ENCODE data around the gene MAPRE2.
A peak's percentile ranks its signal among the peaks of the same experiment; 100 is the strongest.

Gene MAPRE2

GRCh38 chr18:35080058-35080457 lies 38.8 kb downstream of the MAPRE2 start:
- Histone ChIP-seq H3K4me1 (ENCODE audit: control insufficient read depth, insufficient read depth, low read length, poor library complexity, severe bottlenecking) (peaks cover 12% of the 10 kb centered on the region), H3K27ac (ENCODE audit: low read depth, low read length, severe bottlenecking) (no peak overlapping the region), H3K36me3 (ENCODE audit: control insufficient read depth, insufficient read depth, low read length) (peaks cover 4% of the 10 kb centered on the region), H3K4me3 (ENCODE audit: extremely low read depth, insufficient read depth, low read length, poor library complexity, severe bottlenecking) (no peak overlapping the region), H3K9me3 (ENCODE audit: control insufficient read depth, low read length) (no peaks in the 10 kb centered on the region)
- WGBS, 2 experiments (ENCODE audit: insufficient coverage in 2 of 2) = no CpG with 5 or more reads among the region's 1 CpG

DNA sequence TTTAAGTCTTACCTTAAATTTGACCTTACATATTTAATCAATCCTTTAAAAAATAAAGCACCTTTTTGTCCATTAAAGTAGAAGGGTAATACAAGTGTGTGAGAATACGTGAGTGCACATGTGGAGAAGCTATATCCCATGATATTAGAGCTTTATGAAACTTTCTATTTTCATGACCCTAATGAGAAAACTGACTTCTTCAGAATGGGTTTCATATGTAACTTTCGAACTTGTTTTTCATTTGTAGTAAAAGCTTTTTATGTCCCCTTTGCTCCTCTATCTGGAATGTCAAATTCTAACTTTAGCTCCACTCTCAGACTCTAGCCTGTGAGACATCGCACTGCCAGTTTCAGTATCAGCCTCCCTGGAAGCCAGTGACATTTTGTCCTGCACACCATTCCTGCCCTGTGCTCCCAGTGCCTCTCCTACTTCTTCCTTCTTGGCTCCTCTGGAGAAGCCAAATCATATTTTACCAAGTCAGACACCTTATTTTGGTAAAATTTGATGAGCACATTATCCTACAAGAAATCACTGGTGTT lies 42.0 kb downstream of the MAPRE2 start:
- Histone ChIP-seq H3K27ac (ENCODE audit: low read depth, low read length, severe bottlenecking) (no peak overlapping the region), H3K4me3 (ENCODE audit: extremely low read depth, insufficient read depth, low read length, poor library complexity, severe bottlenecking) (no peak overlapping the region), H3K9me3 (ENCODE audit: control insufficient read depth, low read length) (no peaks in the 10 kb centered on the region), H3K36me3 (ENCODE audit: control insufficient read depth, insufficient read depth, low read length) (peaks cover 4% of the 10 kb centered on the region), H3K4me1 (ENCODE audit: control insufficient read depth, insufficient read depth, low read length, poor library complexity, severe bottlenecking) (peaks cover 5% of the 10 kb centered on the region)
- WGBS, 2 experiments (ENCODE audit: insufficient coverage in 2 of 2) = 82 to 100% methylated on average over 1 to 2 of the region's 3 CpGs

DNA sequence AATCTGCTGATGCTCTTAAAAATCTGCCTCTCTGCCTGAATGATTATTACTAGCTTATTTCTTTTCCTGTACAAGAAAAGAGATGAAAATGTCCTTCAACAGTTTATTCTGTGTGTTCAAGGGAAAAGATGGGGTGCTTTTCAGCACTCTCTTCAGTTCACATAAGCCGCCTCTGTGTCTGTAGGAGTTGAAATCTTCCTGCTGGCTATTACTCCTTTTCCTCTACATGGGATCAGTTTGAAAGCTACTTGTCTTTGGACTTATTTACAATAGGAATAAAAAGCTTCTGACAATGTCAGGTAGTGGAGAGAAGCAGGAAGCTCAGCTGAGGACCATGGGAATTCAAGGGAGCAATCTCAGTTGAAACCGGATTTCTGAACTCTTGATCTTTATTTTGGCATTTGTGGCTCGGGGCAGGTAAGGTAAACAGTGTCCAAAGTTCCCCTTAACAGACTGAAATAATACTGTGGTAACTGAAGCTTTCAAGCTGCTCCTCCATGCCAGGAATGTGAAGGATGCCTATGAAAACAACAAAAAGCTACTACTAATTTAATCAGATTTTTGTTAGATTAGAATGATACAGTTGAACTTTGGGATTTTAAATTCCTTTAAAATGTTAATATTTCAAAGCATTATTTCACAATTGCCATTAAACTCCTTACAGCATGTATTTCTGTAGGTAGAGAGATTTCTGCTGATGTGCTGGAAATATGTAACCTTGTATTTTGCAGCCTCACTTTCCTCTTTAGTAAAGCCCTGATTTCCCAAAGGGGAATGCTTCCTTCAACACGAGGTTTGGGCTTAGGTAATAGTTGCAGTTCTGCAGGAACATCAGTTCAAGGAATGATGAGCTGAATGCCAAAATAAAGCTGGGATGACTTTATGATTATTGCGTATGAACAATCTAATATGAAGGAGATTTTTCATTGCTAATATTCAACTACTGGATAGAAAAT lies 43.6 kb downstream of the MAPRE2 start:
- no peak overlapping the region for H3K27ac ChIP-seq (ENCODE audit: low read depth, low read length, severe bottlenecking)
- H3K4me1 ChIP-seq (ENCODE audit: control insufficient read depth, insufficient read depth, low read length, poor library complexity, severe bottlenecking) = peaks cover 13% of the 10 kb centered on the region
- no peaks in the 10 kb centered on the region for H3K9me3 ChIP-seq (ENCODE audit: control insufficient read depth, low read length)
- H3K36me3 ChIP-seq (ENCODE audit: control insufficient read depth, insufficient read depth, low read length) = peaks cover 4% of the 10 kb centered on the region
- WGBS, 2 experiments (ENCODE audit: insufficient coverage in 2 of 2) = 94 to 100% methylated on average over 1 to 3 of the region's 5 CpGs
- no peak overlapping the region for H3K4me3 ChIP-seq (ENCODE audit: extremely low read depth, insufficient read depth, low read length, poor library complexity, severe bottlenecking)

GRCh38 chr18:35085450-35086380 lies 44.5 kb downstream of the MAPRE2 start:
- Histone ChIP-seq H3K27ac (ENCODE audit: low read depth, low read length, severe bottlenecking) (no peak overlapping the region), H3K9me3 (ENCODE audit: control insufficient read depth, low read length) (no peaks in the 10 kb centered on the region), H3K4me3 (ENCODE audit: extremely low read depth, insufficient read depth, low read length, poor library complexity, severe bottlenecking) (no peak overlapping the region), H3K4me1 (ENCODE audit: control insufficient read depth, insufficient read depth, low read length, poor library complexity, severe bottlenecking) (peaks cover 19% of the 10 kb centered on the region), H3K36me3 (ENCODE audit: control insufficient read depth, insufficient read depth, low read length) (no peaks in the 10 kb centered on the region)
- 86% methylated on average over 1 of the region's 3 CpGs; no CpG with 5 or more reads in 1 of the 2 experiments for WGBS, 2 experiments (ENCODE audit: insufficient coverage in 2 of 2)

DNA sequence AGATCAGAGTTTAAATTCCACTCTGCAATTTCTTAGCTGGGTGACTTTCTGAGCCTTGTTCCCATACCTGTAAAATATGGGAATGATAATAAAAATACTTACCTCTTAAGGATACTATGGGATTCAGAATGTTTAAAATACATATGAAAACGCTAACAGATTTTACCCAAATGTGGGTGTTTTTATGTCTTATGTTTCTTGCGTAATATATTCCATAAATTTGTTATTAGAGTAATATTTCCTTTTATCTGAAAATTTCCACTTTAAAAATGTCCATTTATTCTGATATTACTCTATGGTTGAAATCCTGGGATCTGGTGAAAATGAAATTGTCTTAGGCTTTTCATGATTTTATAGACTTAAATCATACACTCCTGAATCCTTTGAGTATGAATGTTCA lies 45.5 kb downstream of the MAPRE2 start:
- Histone ChIP-seq H3K36me3 (ENCODE audit: control insufficient read depth, insufficient read depth, low read length) (no peaks in the 10 kb centered on the region), H3K27ac (ENCODE audit: low read depth, low read length, severe bottlenecking) (no peak overlapping the region), H3K9me3 (ENCODE audit: control insufficient read depth, low read length) (no peaks in the 10 kb centered on the region), H3K4me3 (ENCODE audit: extremely low read depth, insufficient read depth, low read length, poor library complexity, severe bottlenecking) (no peak overlapping the region), H3K4me1 (ENCODE audit: control insufficient read depth, insufficient read depth, low read length, poor library complexity, severe bottlenecking) (peaks cover 19% of the 10 kb centered on the region)
- no CpG with 5 or more reads among the region's 2 CpGs for WGBS, 2 experiments (ENCODE audit: insufficient coverage in 2 of 2)

GRCh38 chr18:35087726-35088125 lies 46.5 kb downstream of the MAPRE2 start:
- Histone ChIP-seq H3K9me3 (ENCODE audit: control insufficient read depth, low read length) (no peaks in the 10 kb centered on the region), H3K4me1 (ENCODE audit: control insufficient read depth, insufficient read depth, low read length, poor library complexity, severe bottlenecking) (peaks cover 19% of the 10 kb centered on the region), H3K36me3 (ENCODE audit: control insufficient read depth, insufficient read depth, low read length) (no peaks in the 10 kb centered on the region), H3K27ac (ENCODE audit: low read depth, low read length, severe bottlenecking) (no peak overlapping the region), H3K4me3 (ENCODE audit: extremely low read depth, insufficient read depth, low read length, poor library complexity, severe bottlenecking) (no peak overlapping the region)
- 94 to 100% methylated on average over 2 of the region's 3 CpGs for WGBS, 2 experiments (ENCODE audit: insufficient coverage in 2 of 2)

- H3K27ac ChIP-seq (ENCODE audit: low read depth, low read length, severe bottlenecking) = peak overlapping the region; percentile 4
- no peaks in the 10 kb centered on the region for H3K36me3 ChIP-seq (ENCODE audit: control insufficient read depth, insufficient read depth, low read length)
- peaks cover 19% of the 10 kb centered on the region for H3K4me1 ChIP-seq (ENCODE audit: control insufficient read depth, insufficient read depth, low read length, poor library complexity, severe bottlenecking)
- H3K4me3 ChIP-seq (ENCODE audit: extremely low read depth, insufficient read depth, low read length, poor library complexity, severe bottlenecking) = no peak overlapping the region
- WGBS, 2 experiments (ENCODE audit: insufficient coverage in 2 of 2) = 83 to 87% methylated on average over 1 to 3 of the region's 3 CpGs
- H3K9me3 ChIP-seq (ENCODE audit: control insufficient read depth, low read length) = no peaks in the 10 kb centered on the region
Observed at GRCh38 chr18:35088921-35089320, 47.7 kb downstream of the MAPRE2 start.

DNA sequence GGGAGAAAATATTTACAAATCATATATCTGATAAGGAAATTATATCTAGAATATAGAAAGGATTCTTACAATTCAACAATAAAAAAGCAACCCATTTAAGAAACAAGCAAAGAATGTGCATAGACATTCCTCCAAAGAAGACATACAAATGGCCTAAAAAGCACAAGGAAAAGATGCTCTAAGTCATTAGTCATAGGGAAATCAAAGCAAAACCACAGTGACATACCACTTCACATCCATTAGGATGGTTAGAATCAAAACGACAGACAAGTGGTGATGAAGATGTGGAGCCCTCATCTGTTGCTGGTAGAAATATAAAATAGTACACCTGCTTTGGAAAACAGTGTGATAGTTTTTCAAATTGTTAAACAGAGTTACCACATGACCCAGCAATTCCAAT lies 48.2 kb downstream of the MAPRE2 start:
- peaks cover 18% of the 10 kb centered on the region for H3K4me1 ChIP-seq (ENCODE audit: control insufficient read depth, insufficient read depth, low read length, poor library complexity, severe bottlenecking)
- 80% methylated on average over 1 of the region's 1 CpG; no CpG with 5 or more reads in 1 of the 2 experiments for WGBS, 2 experiments (ENCODE audit: insufficient coverage in 2 of 2)
- H3K27ac ChIP-seq (ENCODE audit: low read depth, low read length, severe bottlenecking) = peak overlapping the region; percentile 4
- H3K36me3 ChIP-seq (ENCODE audit: control insufficient read depth, insufficient read depth, low read length) = no peaks in the 10 kb centered on the region
- no peak overlapping the region for H3K4me3 ChIP-seq (ENCODE audit: extremely low read depth, insufficient read depth, low read length, poor library complexity, severe bottlenecking)
- no peaks in the 10 kb centered on the region for H3K9me3 ChIP-seq (ENCODE audit: control insufficient read depth, low read length)

GRCh38 chr18:35089891-35090550 lies 48.8 kb downstream of the MAPRE2 start:
- H3K4me3 ChIP-seq (ENCODE audit: extremely low read depth, insufficient read depth, low read length, poor library complexity, severe bottlenecking) = no peak overlapping the region
- peak overlapping the region; percentile 23 for H3K27ac ChIP-seq (ENCODE audit: low read depth, low read length, severe bottlenecking)
- 93 to 94% methylated on average over 4 of the region's 4 CpGs for WGBS, 2 experiments (ENCODE audit: insufficient coverage in 2 of 2)
- peaks cover 14% of the 10 kb centered on the region for H3K4me1 ChIP-seq (ENCODE audit: control insufficient read depth, insufficient read depth, low read length, poor library complexity, severe bottlenecking)
- H3K36me3 ChIP-seq (ENCODE audit: control insufficient read depth, insufficient read depth, low read length) = no peaks in the 10 kb centered on the region
- H3K9me3 ChIP-seq (ENCODE audit: control insufficient read depth, low read length) = no peaks in the 10 kb centered on the region

- no CpG with 5 or more reads among the region's 2 CpGs for WGBS, 2 experiments (ENCODE audit: insufficient coverage in 2 of 2)
- Histone ChIP-seq H3K4me3 (ENCODE audit: extremely low read depth, insufficient read depth, low read length, poor library complexity, severe bottlenecking) (no peak overlapping the region), H3K4me1 (ENCODE audit: control insufficient read depth, insufficient read depth, low read length, poor library complexity, severe bottlenecking) (peaks cover 29% of the 10 kb centered on the region), H3K27ac (ENCODE audit: low read depth, low read length, severe bottlenecking) (no peak overlapping the region), H3K9me3 (ENCODE audit: control insufficient read depth, low read length) (no peaks in the 10 kb centered on the region), H3K36me3 (ENCODE audit: control insufficient read depth, insufficient read depth, low read length) (peaks cover under 1% of the 10 kb centered on the region)
Observed at GRCh38 chr18:35091841-35092240, 50.6 kb downstream of the MAPRE2 start.
